ENCODE results near the gene DOK5.

DNA sequence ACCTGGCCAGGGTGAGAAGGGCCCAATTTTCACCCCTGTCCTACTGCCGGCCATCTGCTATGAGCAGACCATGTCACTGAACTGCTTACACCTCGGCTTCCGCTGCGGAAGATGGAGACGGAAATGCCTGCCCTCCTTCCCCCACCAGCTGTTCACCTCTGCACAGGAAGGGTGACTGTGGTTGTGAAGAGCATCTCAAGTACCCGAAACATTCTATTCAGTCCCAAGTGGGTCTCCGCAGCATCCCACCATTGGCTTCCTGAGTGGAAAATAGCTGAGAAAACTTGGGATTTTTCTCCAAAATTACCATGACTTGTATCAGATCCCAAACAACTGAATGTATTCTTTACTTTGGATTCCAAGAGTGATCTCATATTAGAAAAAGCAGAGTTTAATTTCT lies 16.1 kb downstream of the DOK5 start:
- TF ChIP-seq, protein P1, sequence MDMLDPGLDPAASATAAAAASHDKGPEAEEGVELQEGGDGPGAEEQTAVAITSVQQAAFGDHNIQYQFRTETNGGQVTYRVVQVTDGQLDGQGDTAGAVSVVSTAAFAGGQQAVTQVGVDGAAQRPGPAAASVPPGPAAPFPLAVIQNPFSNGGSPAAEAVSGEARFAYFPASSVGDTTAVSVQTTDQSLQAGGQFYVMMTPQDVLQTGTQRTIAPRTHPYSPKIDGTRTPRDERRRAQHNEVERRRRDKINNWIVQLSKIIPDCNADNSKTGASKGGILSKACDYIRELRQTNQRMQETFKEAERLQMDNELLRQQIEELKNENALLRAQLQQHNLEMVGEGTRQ (IDR thresholded peaks at IDR 0.05; ENCODE audit: borderline replicate concordance, low read depth, low read length), result no peak
- TF ChIP-seq TCF12 (IDR thresholded peaks at IDR 0.05; ENCODE audit: low read depth, low read length) (no peak), SREBF2 (IDR thresholded peaks at IDR 0.05; ENCODE audit: low read length) (no peak), RAD21 (IDR thresholded peaks at IDR 0.05; ENCODE audit: insufficient read depth, low read depth, low read length) (no peak), EP300 (IDR thresholded peaks at IDR 0.05; ENCODE audit: borderline replicate concordance in 1 of 2, control insufficient read depth in 1 of 2, low read depth in 2 of 2, low read length in 2 of 2) (no peak), PML (IDR thresholded peaks at IDR 0.05; ENCODE audit: low read length) (no peak), EZH2 (IDR thresholded peaks at IDR 0.05; ENCODE audit: borderline replicate concordance, control insufficient read depth, low read depth, low read length) (no peak), POLR2AphosphoS2 (IDR thresholded peaks at IDR 0.05; ENCODE audit: low read depth, low read length) (no peak), BACH1 (IDR thresholded peaks at IDR 0.05; ENCODE audit: borderline replicate concordance) (no peak), SIN3A (IDR thresholded peaks at IDR 0.05; ENCODE audit: low read depth, low read length) (no peak), NFYB (IDR thresholded peaks at IDR 0.05; ENCODE audit: insufficient read depth, low read depth, low read length) (no peak)
- TF ChIP-seq, protein P2, sequence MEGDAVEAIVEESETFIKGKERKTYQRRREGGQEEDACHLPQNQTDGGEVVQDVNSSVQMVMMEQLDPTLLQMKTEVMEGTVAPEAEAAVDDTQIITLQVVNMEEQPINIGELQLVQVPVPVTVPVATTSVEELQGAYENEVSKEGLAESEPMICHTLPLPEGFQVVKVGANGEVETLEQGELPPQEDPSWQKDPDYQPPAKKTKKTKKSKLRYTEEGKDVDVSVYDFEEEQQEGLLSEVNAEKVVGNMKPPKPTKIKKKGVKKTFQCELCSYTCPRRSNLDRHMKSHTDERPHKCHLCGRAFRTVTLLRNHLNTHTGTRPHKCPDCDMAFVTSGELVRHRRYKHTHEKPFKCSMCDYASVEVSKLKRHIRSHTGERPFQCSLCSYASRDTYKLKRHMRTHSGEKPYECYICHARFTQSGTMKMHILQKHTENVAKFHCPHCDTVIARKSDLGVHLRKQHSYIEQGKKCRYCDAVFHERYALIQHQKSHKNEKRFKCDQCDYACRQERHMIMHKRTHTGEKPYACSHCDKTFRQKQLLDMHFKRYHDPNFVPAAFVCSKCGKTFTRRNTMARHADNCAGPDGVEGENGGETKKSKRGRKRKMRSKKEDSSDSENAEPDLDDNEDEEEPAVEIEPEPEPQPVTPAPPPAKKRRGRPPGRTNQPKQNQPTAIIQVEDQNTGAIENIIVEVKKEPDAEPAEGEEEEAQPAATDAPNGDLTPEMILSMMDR (IDR thresholded peaks at IDR 0.05 in 2 of 3, conservative IDR thresholded peaks at IDR 0.05 in 1 of 3; ENCODE audit: control insufficient read depth in 2 of 3, extremely low read depth in 1 of 3, insufficient read depth in 1 of 3, low read depth in 3 of 3, low read length in 3 of 3), result no peak
- TF ChIP-seq, protein P3, sequence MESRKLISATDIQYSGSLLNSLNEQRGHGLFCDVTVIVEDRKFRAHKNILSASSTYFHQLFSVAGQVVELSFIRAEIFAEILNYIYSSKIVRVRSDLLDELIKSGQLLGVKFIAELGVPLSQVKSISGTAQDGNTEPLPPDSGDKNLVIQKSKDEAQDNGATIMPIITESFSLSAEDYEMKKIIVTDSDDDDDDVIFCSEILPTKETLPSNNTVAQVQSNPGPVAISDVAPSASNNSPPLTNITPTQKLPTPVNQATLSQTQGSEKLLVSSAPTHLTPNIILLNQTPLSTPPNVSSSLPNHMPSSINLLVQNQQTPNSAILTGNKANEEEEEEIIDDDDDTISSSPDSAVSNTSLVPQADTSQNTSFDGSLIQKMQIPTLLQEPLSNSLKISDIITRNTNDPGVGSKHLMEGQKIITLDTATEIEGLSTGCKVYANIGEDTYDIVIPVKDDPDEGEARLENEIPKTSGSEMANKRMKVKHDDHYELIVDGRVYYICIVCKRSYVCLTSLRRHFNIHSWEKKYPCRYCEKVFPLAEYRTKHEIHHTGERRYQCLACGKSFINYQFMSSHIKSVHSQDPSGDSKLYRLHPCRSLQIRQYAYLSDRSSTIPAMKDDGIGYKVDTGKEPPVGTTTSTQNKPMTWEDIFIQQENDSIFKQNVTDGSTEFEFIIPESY (IDR thresholded peaks at IDR 0.05), result no peak
